DOHH2 (cell line): ENCODE results near the gene MRPL53.

Source experiments
- H3F3A ChIP-seq: fragments of 200-600 bp; sonication (generic), shearing (Covaris generic); 2 replicates; pipeline ENCODE4 v1.6.0; 2016; ENCODE audit warnings: antibody characterized with exemption, mild to moderate bottlenecking; ENCODE audit not compliant: control insufficient read depth, insufficient read depth
- H3K27ac ChIP-seq: fragments of 200-600 bp; sonication (generic); 2 replicates; pipeline ENCODE4 v1.5.1; 2014; ENCODE audit warnings: low read depth, mild to moderate bottlenecking, low read length, moderate library complexity
- H3K27me3 ChIP-seq: fragments of 200-600 bp; sonication (generic); 2 replicates; pipeline ENCODE4 v1.6.1; 2014; ENCODE audit warnings: mild to moderate bottlenecking, low read length, mixed read lengths; ENCODE audit not compliant: control insufficient read depth
- H3K36me3 ChIP-seq: fragments of 200-600 bp; sonication (generic); 2 replicates; pipeline ENCODE4 v1.6.1; 2014; ENCODE audit warnings: mild to moderate bottlenecking, low read length, moderate library complexity, mixed read lengths; ENCODE audit not compliant: control insufficient read depth
- H3K4me1 ChIP-seq: fragments of 200-600 bp; sonication (generic); 2 replicates; pipeline ENCODE4 v1.6.1; 2014; ENCODE audit warnings: mild to moderate bottlenecking, low read length, mixed read lengths; ENCODE audit not compliant: control insufficient read depth
- H3K4me2 ChIP-seq: fragments of 200-600 bp; sonication (generic); 2 replicates; pipeline ENCODE4 v1.6.0; 2014; ENCODE audit warnings: mild to moderate bottlenecking, low read length, moderate library complexity
- H3K4me3 ChIP-seq: fragments of 200-600 bp; sonication (generic); 2 replicates; pipeline ENCODE4 v1.5.1; 2014; ENCODE audit warnings: mild to moderate bottlenecking, low read length, mixed read lengths
- H3K79me2 ChIP-seq: fragments of 200-600 bp; sonication (generic); 2 replicates; pipeline ENCODE4 v1.6.1; 2014; ENCODE audit warnings: mild to moderate bottlenecking, low read length, mixed read lengths; ENCODE audit not compliant: control insufficient read depth
- H3K9me2 ChIP-seq: fragments of 200-600 bp; sonication (generic); replicated peaks from 2 replicates; pipeline ENCODE4 v1.6.1; 2014; ENCODE audit warnings: mild to moderate bottlenecking, low read length, mixed read lengths; ENCODE audit not compliant: control insufficient read depth
- H3K9me3 ChIP-seq: fragments of 200-600 bp; sonication (generic); 2 replicates; pipeline ENCODE4 v1.6.1; 2014; ENCODE audit warnings: antibody characterized with exemption, low read length, mixed read lengths; ENCODE audit not compliant: control insufficient read depth, insufficient read depth
- H4K20me1 ChIP-seq: fragments of 200-600 bp; sonication (generic); 2 replicates; pipeline ENCODE4 v1.6.0; 2014; ENCODE audit warnings: low read depth, mild to moderate bottlenecking, antibody characterized with exemption, low read length, moderate library complexity; ENCODE audit not compliant: control insufficient read depth, insufficient read depth
- CTCF ChIP-seq: fragments of 200-600 bp; sonication (generic); IDR thresholded peaks from one replicate; pipeline ENCODE4 v1.5.1; 2014; ENCODE audit warnings: antibody characterized with exemption, mild to moderate bottlenecking, low read depth, low read length; ENCODE audit not compliant: poor library complexity, severe bottlenecking
- EZH2phosphoT487 ChIP-seq: fragments of 200-600 bp; sonication (generic); IDR thresholded peaks from 2 replicates; pipeline ENCODE4 v1.6.1; 2017; ENCODE audit warnings: borderline replicate concordance, mild to moderate bottlenecking, antibody characterized with exemption, low read length, moderate library complexity, mixed read lengths

MRPL53 gene

DNA sequence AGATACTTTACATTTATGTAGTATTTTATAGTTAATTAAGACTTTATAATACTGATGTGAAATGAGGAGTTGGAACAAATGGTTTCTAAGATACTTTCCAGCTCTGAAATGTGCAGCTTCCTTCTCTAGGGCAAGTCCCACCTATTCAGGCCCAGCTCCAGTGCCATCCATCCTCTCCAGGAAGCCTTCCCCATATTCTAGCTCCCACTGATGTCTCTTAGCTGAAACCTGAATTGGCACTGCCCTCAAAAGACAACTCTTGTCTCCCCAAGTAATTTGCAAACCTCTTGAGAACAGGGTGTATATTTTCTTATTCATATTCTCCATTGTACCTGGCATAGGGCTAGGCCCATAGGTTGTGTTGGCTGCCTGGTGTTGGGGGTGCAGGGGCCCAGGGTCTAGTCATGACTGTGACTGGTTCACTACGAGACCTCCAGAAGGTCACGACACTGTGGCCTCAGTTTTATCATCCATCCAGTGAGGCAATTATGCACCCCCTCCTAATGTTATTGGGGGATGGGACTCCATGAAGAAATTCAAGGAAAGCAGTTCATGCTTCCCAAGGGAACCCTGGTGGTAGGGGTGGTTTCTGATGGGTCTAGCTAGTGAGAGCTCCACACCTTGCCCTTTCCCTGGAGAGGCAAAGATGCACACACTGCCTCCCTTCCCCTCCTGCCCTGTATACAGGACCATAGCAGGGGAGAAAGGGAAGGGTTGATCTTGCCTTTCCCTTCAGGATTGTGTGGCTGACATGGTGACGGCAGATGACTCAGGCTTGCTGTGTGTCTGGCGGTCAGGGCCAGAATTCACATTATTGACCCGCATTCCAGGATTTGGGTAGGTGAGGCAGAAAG is 48.1 kb downstream of the MRPL53 start:
- Histone ChIP-seq H3K4me2 (no peak overlapping the region), H3K27ac (no peak overlapping the region), H3K36me3 (peaks cover 30% of the 10 kb centered on the region), H3K4me3 (no peak overlapping the region), H3F3A (peaks cover 4% of the 10 kb centered on the region; the same call in 1 of the 2 replicates), H3K9me2 (no peaks in the 10 kb centered on the region), H3K9me3 (no peaks in the 10 kb centered on the region), H3K79me2 (peaks cover 13% of the 10 kb centered on the region), H3K4me1 (peaks cover 34% of the 10 kb centered on the region), H4K20me1 (no peaks in the 10 kb centered on the region), H3K27me3 (no peaks in the 10 kb centered on the region)
- TF ChIP-seq EZH2phosphoT487 (no peak), CTCF (no peak)

- Histone ChIP-seq H3K27me3 (no peaks in the 10 kb centered on the region), H3K9me3 (no peaks in the 10 kb centered on the region), H4K20me1 (no peaks in the 10 kb centered on the region), H3K36me3 (peaks cover 30% of the 10 kb centered on the region), H3K4me2 (peak overlapping the region; percentile 100; the same call in 1 of the 2 replicates), H3K27ac (no peak overlapping the region), H3F3A (peaks cover 4% of the 10 kb centered on the region; the same call in 1 of the 2 replicates), H3K4me1 (peaks cover 36% of the 10 kb centered on the region), H3K9me2 (no peaks in the 10 kb centered on the region), H3K79me2 (peaks cover 13% of the 10 kb centered on the region), H3K4me3 (no peak overlapping the region)
- TF ChIP-seq CTCF (no peak), EZH2phosphoT487 (no peak)
Observed at GRCh38 chr2:74423231-74424095, 49.0 kb downstream of the MRPL53 start.
